Ectodermal cell (in vitro differentiated cells): ENCODE results near the gene DCUN1D5.
"Not testable (repeated sequence)": the region's sequence is repeated elsewhere in the genome, so short reads cannot be mapped to it uniquely, and the experiment has no call there.

Experiments
- H3K27ac ChIP-seq: 2 replicates; pipeline ENCODE4 v1.7.0; 2013; ENCODE audit warnings: mild to moderate bottlenecking, low read depth, low read length; ENCODE audit not compliant: insufficient read depth, poor library complexity, severe bottlenecking
- H3K27me3 ChIP-seq: 2 replicates; pipeline ENCODE4 v1.7.0; 2013; ENCODE audit warnings: mild to moderate bottlenecking, low read length; ENCODE audit not compliant: insufficient read depth, control insufficient read depth, poor library complexity, severe bottlenecking
- H3K36me3 ChIP-seq: one replicate; pipeline ENCODE4 v1.7.0; 2013; ENCODE audit warnings: low read length; ENCODE audit not compliant: control insufficient read depth, insufficient read depth
- H3K4me1 ChIP-seq: one replicate; pipeline ENCODE4 v1.7.0; 2013; ENCODE audit warnings: low read length; ENCODE audit not compliant: control insufficient read depth, insufficient read depth
- H3K4me3 ChIP-seq: 2 replicates; pipeline ENCODE4 v1.7.0; 2013; ENCODE audit warnings: low read depth, low read length, control low read depth; ENCODE audit not compliant: insufficient read depth
- H3K9me3 ChIP-seq: 2 replicates; pipeline ENCODE4 v1.7.0; 2013; ENCODE audit warnings: mild to moderate bottlenecking, low read length, moderate library complexity; ENCODE audit not compliant: control insufficient read depth
- WGBS, 2 experiments: methylation state at CpG; one replicate each; pipeline ENCODE4 v1.1.7; 2013; ENCODE audit warnings: missing lambda C conversion rate in 2 of 2; 5-methylcytosine and 5-hydroxymethylcytosine counted together

Gene DCUN1D5

GRCh38 chr11:103035791-103036434, 56.0 kb downstream of the DCUN1D5 start:
- Histone ChIP-seq H3K9me3 (no peaks in the 10 kb centered on the region), H3K36me3 (no peaks in the 10 kb centered on the region), H3K27me3 (no peaks in the 10 kb centered on the region), H3K27ac (no peak overlapping the region), H3K4me1 (no peaks in the 10 kb centered on the region), H3K4me3 (no peak overlapping the region)
- WGBS, 2 experiments, result 36 to 49% methylated on average over 2 to 4 of the region's 4 CpGs

- H3K27me3 ChIP-seq, result no peaks in the 10 kb centered on the region
- H3K27ac ChIP-seq, result no peak overlapping the region
- no peaks in the 10 kb centered on the region for H3K4me1 ChIP-seq
- no peak overlapping the region for H3K4me3 ChIP-seq
- H3K9me3 ChIP-seq, result no peaks in the 10 kb centered on the region
- H3K36me3 ChIP-seq, result no peaks in the 10 kb centered on the region
These were observed 56.7 kb downstream of the DCUN1D5 start for GRCh38 chr11:103035216-103035615.

DNA sequence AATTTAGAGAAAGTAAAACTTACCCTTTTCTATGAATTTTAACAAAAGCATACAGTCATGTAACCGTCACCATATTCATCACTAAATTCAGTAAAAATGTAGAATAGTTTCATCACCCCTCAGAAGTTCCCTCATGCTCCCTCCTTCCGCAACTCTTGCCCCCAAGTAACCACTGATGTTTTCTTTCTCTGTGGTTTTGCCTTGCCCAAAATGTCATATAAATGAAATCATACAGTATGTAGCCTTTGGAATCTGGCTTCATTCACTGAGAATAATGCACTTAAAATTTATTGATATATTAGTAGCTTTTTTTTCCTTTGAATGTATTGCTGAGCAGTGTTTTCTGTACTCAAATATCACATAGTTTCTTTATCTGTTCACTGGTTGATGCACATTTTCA, 60.1 kb downstream of the DCUN1D5 start:
- Histone ChIP-seq H3K27ac (no peak overlapping the region), H3K27me3 (no peaks in the 10 kb centered on the region)

GRCh38 chr11:103029401-103029800, 62.6 kb downstream of the DCUN1D5 start:
- 90% methylated on average over 2 of the region's 2 CpGs; no CpG with 5 or more reads in 1 of the 2 experiments for WGBS, 2 experiments
- no peaks in the 10 kb centered on the region for H3K27me3 ChIP-seq
- no peak overlapping the region for H3K4me3 ChIP-seq
- H3K4me1 ChIP-seq, result no peaks in the 10 kb centered on the region
- no peaks in the 10 kb centered on the region for H3K36me3 ChIP-seq
- H3K27ac ChIP-seq, result no peak overlapping the region
- H3K9me3 ChIP-seq, result no peaks in the 10 kb centered on the region

More for the DNA sequence above, 60.1 kb downstream of the DCUN1D5 start:
- Histone ChIP-seq H3K36me3 (no peaks in the 10 kb centered on the region), H3K4me1 (no peaks in the 10 kb centered on the region), H3K9me3 (no peaks in the 10 kb centered on the region), H3K4me3 (no peak overlapping the region)
- 83 to 92% methylated on average over 2 of the region's 2 CpGs for WGBS, 2 experiments

- H3K4me1 ChIP-seq, H3K27me3 ChIP-seq, H3K4me3 ChIP-seq, H3K27ac ChIP-seq, H3K36me3 ChIP-seq, H3K9me3 ChIP-seq: not testable (repeated sequence)
- WGBS, 2 experiments, result 75 to 83% methylated on average over 3 of the region's 7 CpGs
These were observed 63.5 kb downstream of the DCUN1D5 start for GRCh38 chr11:103028304-103029020.

GRCh38 chr11:103024086-103024485, 67.9 kb downstream of the DCUN1D5 start:
- H3K27ac ChIP-seq, result no peak overlapping the region
- no peaks in the 10 kb centered on the region for H3K4me1 ChIP-seq
- no peaks in the 10 kb centered on the region for H3K36me3 ChIP-seq
- no peaks in the 10 kb centered on the region for H3K27me3 ChIP-seq
- 94% methylated on average over 3 of the region's 3 CpGs for WGBS, 2 experiments
- H3K9me3 ChIP-seq, result no peaks in the 10 kb centered on the region
- H3K4me3 ChIP-seq, result no peak overlapping the region

GRCh38 chr11:103016031-103016430, 75.9 kb downstream of the DCUN1D5 start:
- Histone ChIP-seq H3K27ac (no peak overlapping the region), H3K27me3 (no peaks in the 10 kb centered on the region), H3K36me3 (no peaks in the 10 kb centered on the region), H3K9me3 (no peaks in the 10 kb centered on the region), H3K4me1 (no peaks in the 10 kb centered on the region), H3K4me3 (no peak overlapping the region)
- WGBS, 2 experiments, result 88 to 92% methylated on average over 1 of the region's 1 CpG

- WGBS, 2 experiments, result 90 to 100% methylated on average over 1 of the region's 1 CpG
These were observed 78.5 kb downstream of the DCUN1D5 start for GRCh38 chr11:103013421-103013820.

More at GRCh38 chr11:103013421-103013820, 78.5 kb downstream of the DCUN1D5 start:
- no peaks in the 10 kb centered on the region for H3K4me1 ChIP-seq
- H3K9me3 ChIP-seq, result no peaks in the 10 kb centered on the region
- H3K27me3 ChIP-seq, result no peaks in the 10 kb centered on the region
- no peaks in the 10 kb centered on the region for H3K36me3 ChIP-seq
- no peak overlapping the region for H3K4me3 ChIP-seq
- no peak overlapping the region for H3K27ac ChIP-seq
